NCI-H146 treated with DMSO at 0.1 percent for 48 hours (cell line): ENCODE data around the gene ADGRL3.

Source experiments
- DNase-seq: peaks from one replicate; lab custom pipeline; 2025; ENCODE audit not compliant: unreplicated experiment; lab: John Stamatoyannopoulos, UW

ADGRL3 gene

DNA sequence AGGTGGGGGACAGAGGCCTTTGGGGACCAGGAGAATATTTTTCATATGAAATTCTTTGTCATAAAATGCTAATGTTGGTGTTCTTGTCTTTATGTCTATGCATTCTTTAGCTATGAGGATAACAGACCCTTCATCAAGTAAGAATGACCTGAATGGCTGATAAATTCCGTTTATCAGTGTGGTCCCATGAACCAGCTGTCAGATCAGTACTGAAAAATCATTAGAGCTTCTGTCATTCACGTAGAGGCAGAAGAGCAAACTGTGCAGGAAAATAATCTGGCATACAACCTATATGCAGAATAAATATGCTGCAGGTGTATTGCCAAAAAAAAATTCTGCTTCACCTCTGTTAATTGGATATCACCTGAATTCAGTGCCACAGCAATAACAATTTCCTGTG, 828.6 kb downstream of the ADGRL3 start:
- DNase-seq = peak; percentile 81

DNA sequence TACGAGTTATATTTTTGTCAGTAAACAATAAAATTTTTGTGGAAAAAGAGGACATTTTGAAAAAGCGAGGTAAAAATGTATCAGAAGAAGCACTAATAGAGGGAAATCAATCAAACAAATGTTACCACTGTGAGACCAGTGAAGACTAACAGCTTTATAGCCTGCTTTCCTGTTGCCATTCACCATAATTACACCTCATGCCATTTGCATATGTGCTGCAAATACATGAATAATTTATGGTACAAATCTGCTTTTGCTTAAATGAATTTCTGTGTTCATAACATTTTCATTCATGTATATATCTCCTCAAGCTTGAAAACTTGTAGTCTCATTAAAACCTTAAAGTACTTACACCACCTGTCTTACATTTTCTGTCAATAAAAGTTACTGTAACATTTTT, 830.8 kb downstream of the ADGRL3 start:
- no peak for DNase-seq

GRCh38 chr4:62037571-62037970, 837.4 kb downstream of the ADGRL3 start:
- DNase-seq = no peak

GRCh38 chr4:62051332-62051731, 851.2 kb downstream of the ADGRL3 start:
- no peak for DNase-seq

DNA sequence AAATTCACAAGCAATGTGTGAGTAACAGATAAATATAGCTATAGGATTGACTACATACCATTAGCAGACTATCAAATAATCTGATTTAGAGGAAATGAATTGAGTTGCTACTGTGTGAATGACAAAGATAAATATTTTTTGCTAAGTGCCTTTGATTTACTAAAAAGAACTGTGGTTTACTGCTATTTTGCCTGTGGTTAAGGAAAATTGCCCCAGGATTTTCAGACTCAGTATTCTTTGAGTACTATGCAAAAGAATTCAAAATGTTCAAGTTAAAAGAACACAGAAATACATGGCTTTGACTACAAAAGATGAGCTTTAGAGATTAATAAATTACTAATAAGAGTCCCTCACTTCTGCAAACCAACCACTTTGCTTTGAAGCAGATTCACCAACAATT, 853.8 kb downstream of the ADGRL3 start:
- no peak for DNase-seq

GRCh38 chr4:62057031-62057430, 856.9 kb downstream of the ADGRL3 start:
- DNase-seq = no peak

DNA sequence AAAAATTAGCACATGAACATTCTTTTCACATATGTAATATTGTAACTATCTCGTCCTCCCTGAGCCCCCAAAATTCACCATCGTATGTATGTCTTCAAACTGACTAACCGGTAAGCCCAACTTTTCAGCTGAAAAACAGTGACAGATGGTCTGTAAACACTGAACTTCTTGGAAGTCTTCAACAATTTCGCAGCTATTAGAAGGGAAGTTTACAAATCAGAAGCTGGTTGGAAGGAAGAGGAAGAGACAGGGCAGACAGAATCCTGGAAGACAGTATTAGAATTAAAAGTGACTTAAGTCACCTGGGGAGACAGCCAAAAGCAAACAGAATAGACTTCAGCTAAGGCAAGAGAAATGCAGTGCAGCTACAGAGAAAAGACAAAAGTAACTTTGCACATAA, 858.4 kb downstream of the ADGRL3 start:
- no peak for DNase-seq

DNA sequence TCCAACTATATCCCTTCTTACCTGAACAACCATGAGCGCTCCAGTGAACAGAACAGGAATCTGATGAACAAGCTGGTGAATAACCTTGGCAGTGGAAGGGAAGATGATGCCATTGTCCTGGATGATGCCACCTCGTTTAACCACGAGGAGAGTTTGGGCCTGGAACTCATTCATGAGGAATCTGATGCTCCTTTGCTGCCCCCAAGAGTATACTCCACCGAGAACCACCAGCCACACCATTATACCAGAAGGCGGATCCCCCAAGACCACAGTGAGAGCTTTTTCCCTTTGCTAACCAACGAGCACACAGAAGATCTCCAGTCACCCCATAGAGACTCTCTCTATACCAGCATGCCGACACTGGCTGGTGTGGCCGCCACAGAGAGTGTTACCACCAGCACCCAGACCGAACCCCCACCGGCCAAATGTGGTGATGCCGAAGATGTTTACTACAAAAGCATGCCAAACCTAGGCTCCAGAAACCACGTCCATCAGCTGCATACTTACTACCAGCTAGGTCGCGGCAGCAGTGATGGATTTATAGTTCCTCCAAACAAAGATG, 870.2 kb downstream of the ADGRL3 start:
- DNase-seq = no peak

DNA sequence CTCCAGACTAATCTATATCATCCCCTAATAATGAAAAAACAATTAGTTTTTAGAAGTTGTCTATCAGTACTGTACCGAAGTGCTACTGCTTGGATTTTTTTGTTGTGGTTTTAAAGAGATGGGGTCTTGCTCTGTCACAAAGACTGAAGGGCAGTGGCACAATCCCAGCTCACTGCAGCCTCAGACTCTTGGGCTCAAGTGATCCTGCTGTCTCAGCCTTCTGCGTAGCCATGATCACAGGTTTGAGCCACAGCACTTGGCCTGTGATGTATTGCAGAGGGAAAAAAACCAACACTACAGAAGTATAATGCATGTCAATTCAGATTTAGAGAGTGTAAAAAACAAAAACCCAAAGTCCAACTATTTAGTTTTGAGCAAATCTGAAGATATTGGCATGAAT, 875.0 kb downstream of the ADGRL3 start:
- DNase-seq = no peak

DNA sequence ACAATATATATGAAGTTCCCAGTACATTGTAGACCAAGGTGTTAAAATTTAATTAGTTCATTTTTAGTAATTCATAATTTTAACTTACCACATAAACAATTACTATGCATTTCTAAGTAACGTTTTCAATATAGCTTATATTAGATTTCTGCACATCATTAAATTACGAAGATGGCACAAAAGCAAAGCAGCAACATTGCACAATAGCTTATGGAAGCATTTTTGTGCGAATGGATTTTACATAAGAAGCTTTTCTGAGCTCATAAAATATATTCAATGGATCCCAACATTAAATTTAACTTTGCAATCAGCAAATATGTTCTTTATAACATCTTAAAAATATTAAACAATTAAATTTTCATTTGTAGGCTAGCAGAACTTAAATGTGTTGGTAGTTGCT, 875.4 kb downstream of the ADGRL3 start:
- DNase-seq = no peak

DNA sequence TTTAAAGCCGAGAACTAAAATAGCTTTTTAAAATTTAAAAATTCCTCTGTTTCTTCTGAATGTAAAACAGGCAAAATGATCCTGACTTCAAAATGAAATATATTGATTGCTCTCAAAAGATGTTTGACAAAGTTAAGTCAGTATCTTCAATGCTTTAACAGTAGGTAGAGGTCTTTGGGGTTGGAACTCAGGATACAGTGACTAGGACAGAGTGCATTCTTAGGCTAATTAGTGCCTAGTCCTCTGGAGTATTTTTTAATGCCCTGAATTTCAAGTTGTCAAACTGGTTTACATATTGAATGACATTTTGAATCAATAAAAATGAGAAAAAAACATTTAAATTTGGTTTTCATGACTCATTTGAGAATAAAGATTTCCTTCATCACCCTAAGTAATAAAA, 877.3 kb downstream of the ADGRL3 start:
- DNase-seq = no peak

GRCh38 chr4:62080431-62080830, 880.3 kb downstream of the ADGRL3 start:
- DNase-seq = no peak

DNA sequence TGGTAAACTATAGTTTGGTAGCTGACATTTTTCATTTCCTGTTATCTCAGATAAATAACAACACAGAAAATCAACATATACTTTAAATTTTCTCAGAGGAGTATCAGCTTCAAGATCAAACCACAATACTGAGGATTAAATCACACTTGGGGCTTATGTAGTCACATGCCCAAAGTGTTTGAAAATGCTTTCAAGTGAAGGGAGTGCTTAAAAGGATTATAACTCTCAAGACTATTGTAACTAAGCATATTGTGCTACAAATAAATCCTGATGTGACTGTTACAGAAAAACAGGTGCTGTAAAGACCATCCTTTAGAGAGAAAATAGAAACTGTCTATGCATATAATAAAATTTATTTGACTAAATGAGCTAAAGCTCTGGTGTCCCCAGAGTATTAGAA, 887.6 kb downstream of the ADGRL3 start:
- no peak for DNase-seq

DNA sequence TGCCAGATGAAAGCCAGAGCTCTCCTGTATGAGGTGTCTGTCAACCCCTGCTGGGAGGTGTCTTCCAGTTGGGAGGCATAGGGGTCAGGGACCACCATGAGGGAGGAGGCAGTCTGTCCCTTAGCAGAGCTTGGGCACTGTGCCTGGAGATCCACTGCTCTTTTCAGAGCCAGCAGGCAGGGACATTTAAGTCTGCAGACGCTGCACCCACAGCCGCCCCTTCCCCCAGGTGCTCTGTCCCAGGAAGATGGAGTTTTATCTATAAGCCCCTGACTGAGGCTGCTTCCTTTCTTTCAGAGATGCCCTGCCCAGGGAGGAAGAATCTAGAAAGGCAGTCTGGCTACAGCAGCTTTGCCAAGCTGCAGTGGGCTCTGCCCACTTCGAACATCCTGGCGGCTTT, 893.6 kb downstream of the ADGRL3 start:
- no peak for DNase-seq

GRCh38 chr4:62096881-62097280, 896.8 kb downstream of the ADGRL3 start:
- peak; percentile 24 for DNase-seq

GRCh38 chr4:62115216-62115615, 915.1 kb downstream of the ADGRL3 start:
- no peak for DNase-seq

GRCh38 chr4:62117886-62118285, 917.8 kb downstream of the ADGRL3 start:
- no peak for DNase-seq

- no peak for DNase-seq
Measured at GRCh38 chr4:62118558-62118957, 918.4 kb downstream of the ADGRL3 start.

GRCh38 chr4:62119195-62119594, 919.1 kb downstream of the ADGRL3 start:
- DNase-seq = no peak

DNA sequence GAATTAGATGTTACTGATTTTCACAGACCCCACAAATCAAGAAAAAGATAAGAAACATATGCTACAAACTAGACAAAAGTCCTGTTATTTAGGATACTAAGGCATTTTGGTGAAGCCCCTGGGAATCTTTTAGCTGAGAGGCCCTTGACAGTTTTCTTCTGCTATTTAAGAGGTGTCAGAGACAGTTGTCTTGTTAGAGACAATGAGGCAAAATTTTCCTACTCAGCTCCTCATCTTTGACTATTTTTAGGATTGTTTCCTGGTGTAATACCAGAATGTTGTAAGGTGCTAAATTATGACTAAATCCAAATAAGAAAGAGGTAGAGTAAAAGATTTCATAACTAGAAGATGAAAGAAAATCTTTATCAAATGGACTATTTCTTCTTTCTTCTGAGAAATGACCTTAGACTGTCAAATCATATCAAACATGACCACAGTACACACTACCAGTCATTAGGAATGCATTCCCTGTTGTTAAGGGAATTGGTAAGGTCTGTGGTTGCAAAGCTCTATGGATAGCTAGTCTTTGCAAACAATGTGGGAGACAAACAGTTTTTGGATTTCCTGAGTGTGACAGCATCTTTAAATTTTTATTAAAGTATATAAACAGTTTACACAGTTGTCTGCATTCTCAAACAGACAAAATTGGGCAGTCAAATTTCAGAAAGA, 926.1 kb downstream of the ADGRL3 start:
- no peak for DNase-seq
